HEK293T (cell line): ENCODE data around the gene CLPSL1.

Experiments
- CTCF ChIA-PET: fragments of 350-600 bp; formaldehyde crosslinking; extraction: SDS; loops from one replicate; lab custom pipeline; 2021; ENCODE audit warnings: antibody characterized with exemption, inconsistent platforms; lab: Yijun Ruan, JAX
- POLR2A ChIA-PET: fragments of 350-600 bp; formaldehyde crosslinking; extraction: SDS; loops from one replicate; lab custom pipeline; 2020; ENCODE audit warnings: antibody characterized with exemption, inconsistent platforms; lab: Yijun Ruan, JAX
- DNase-seq: peaks from one replicate; pipeline ENCODE4 v3.0.0; 2012; ENCODE audit warnings: mixed read lengths; ENCODE audit errors: extremely low spot score
- ARNT ChIP-seq: fragments of 450-650 bp; IDR thresholded peaks from 2 replicates; pipeline ENCODE4 v1.6.1; 2017; ENCODE audit warnings: mild to moderate bottlenecking
- BHLHE40 ChIP-seq: fragments of 450-650 bp; IDR thresholded peaks from 2 replicates; pipeline ENCODE4 v1.6.1; 2016; ENCODE audit warnings: mild to moderate bottlenecking, moderate library complexity, borderline replicate concordance
- CTBP1 ChIP-seq: fragments of 450-650 bp; IDR thresholded peaks from 2 replicates; pipeline ENCODE4 v1.6.1; 2016; ENCODE audit warnings: borderline replicate concordance
- ELF4 ChIP-seq: fragments of 450-650 bp; IDR thresholded peaks from 2 replicates; pipeline ENCODE4 v1.6.1; 2017; ENCODE audit warnings: antibody characterized with exemption
- FOXA1 ChIP-seq: fragments of 450-650 bp; IDR thresholded peaks from 2 replicates; pipeline ENCODE4 v1.6.1; 2016; ENCODE audit warnings: mild to moderate bottlenecking
- FOXK2 ChIP-seq: fragments of 450-650 bp; IDR thresholded peaks from 2 replicates; pipeline ENCODE4 v1.6.1; 2016; ENCODE audit warnings: mild to moderate bottlenecking
- FOXM1 ChIP-seq: fragments of 450-650 bp; IDR thresholded peaks from 2 replicates; pipeline ENCODE4 v1.6.1; 2017; ENCODE audit warnings: mild to moderate bottlenecking, borderline replicate concordance
- HDGF ChIP-seq: fragments of 450-650 bp; IDR thresholded peaks from 2 replicates; pipeline ENCODE4 v1.6.1; 2017; ENCODE audit warnings: antibody characterized with exemption, borderline replicate concordance
- L3MBTL2 ChIP-seq: fragments of 450-650 bp; conservative IDR thresholded peaks from 2 replicates; pipeline ENCODE4 v1.6.1; 2016; ENCODE audit warnings: mild to moderate bottlenecking
- LEF1 ChIP-seq: fragments of 450-650 bp; IDR thresholded peaks from 2 replicates; pipeline ENCODE4 v1.6.1; 2017; ENCODE audit warnings: mild to moderate bottlenecking, borderline replicate concordance
- NFRKB ChIP-seq: fragments of 450-650 bp; IDR thresholded peaks from 2 replicates; pipeline ENCODE4 v1.6.1; 2016; ENCODE audit warnings: mild to moderate bottlenecking, moderate library complexity
- PKNOX1 ChIP-seq: fragments of 450-650 bp; IDR thresholded peaks from 2 replicates; pipeline ENCODE4 v1.6.1; 2016
- SUZ12 ChIP-seq: fragments of 450-650 bp; IDR thresholded peaks from 2 replicates; pipeline ENCODE4 v1.6.1; 2016; ENCODE audit warnings: mild to moderate bottlenecking
- TARDBP ChIP-seq: fragments of 450-650 bp; IDR thresholded peaks from 2 replicates; pipeline ENCODE4 v1.6.1; 2016
- ZNF384 ChIP-seq: fragments of 450-650 bp; IDR thresholded peaks from 2 replicates; pipeline ENCODE4 v1.6.1; 2016

The CLPSL1 gene

DNA sequence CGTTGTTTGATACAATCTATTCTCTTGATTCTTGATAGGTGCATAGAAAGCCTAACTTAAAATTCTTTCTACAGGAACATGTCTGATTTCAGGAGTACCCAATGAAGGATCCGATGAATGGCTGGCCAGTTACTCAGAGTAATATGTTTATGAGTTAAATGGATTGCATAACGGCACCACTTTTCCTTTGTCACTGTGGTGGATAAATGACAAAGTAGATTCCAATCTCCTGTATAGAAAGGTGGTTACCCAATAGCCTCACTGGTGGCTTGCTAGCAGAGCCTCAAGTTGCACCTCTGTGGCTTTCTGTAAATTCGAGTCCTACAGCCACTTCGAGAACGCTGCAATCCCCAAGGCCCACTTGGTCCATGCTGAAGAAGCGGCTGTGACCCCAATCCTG, 52.7 kb downstream of the CLPSL1 start:
- CTCF ChIA-PET, result no interaction called here
- no peak for TF ChIP-seq CTBP1
- TF ChIP-seq LEF1, result no peak
- no peak for TF ChIP-seq L3MBTL2
- TF ChIP-seq TARDBP, result no peak
- no peak for TF ChIP-seq ELF4
- TF ChIP-seq FOXA1, result no peak
- no peak for TF ChIP-seq FOXM1
- no peak for TF ChIP-seq NFRKB
- no peak for TF ChIP-seq ARNT
- TF ChIP-seq HDGF, result no peak
- no peak for TF ChIP-seq PKNOX1
- no peak for TF ChIP-seq ZNF384
- no peak for TF ChIP-seq SUZ12
- TF ChIP-seq BHLHE40, result no peak
- TF ChIP-seq FOXK2, result no peak
- POLR2A ChIA-PET, result no interaction called here
- DNase-seq, result no peak
